Endodermal cell (in vitro differentiated cells): ENCODE measurements around the gene GTPBP1. TPM values are rescaled to one million over a fixed set of nuclear protein-coding genes. Genes with fewer than 3 reads are reported as not detected.

ENCODE experiments used
- DNase-seq: peaks from one replicate; pipeline ENCODE4 v3.0.0-alpha.2; 2017
- H3K27ac ChIP-seq: 2 replicates; pipeline ENCODE4 v1.5.1; 2013; ENCODE audit warnings: mild to moderate bottlenecking, low read depth, low read length, moderate library complexity
- H3K27me3 ChIP-seq: 2 replicates; pipeline ENCODE4 v1.6.1; 2013; ENCODE audit warnings: mild to moderate bottlenecking, low read length, moderate library complexity; ENCODE audit not compliant: insufficient read depth, control insufficient read depth, poor library complexity, severe bottlenecking
- H3K36me3 ChIP-seq: 2 replicates; pipeline ENCODE4 v1.7.0; 2013; ENCODE audit warnings: mild to moderate bottlenecking, low read length, moderate library complexity; ENCODE audit not compliant: control insufficient read depth, insufficient read depth
- H3K4me1 ChIP-seq: one replicate; pipeline ENCODE4 v1.7.0; 2013; ENCODE audit warnings: low read length; ENCODE audit not compliant: control insufficient read depth, insufficient read depth
- H3K4me3 ChIP-seq: 2 replicates; pipeline ENCODE4 v1.5.1; 2013; ENCODE audit warnings: mild to moderate bottlenecking, low read length, moderate library complexity
- H3K9ac ChIP-seq: 2 replicates; pipeline ENCODE4 v1.6.1; 2013; ENCODE audit warnings: mild to moderate bottlenecking, low read length, moderate library complexity; ENCODE audit not compliant: poor library complexity, severe bottlenecking; ENCODE audit errors: extremely low read depth
- H3K9me3 ChIP-seq: 2 replicates; pipeline ENCODE4 v1.6.1; 2013; ENCODE audit warnings: mild to moderate bottlenecking, low read length, moderate library complexity; ENCODE audit not compliant: control insufficient read depth
- H3K27ac Mint-ChIP-seq: 2 replicates; pipeline ENCODE4 v1.8.0; 2020; ENCODE audit warnings: mixed read lengths
- H3K27me3 Mint-ChIP-seq: 2 replicates; pipeline ENCODE4 v1.8.0; 2021; ENCODE audit warnings: mild to moderate bottlenecking, mixed read lengths; ENCODE audit not compliant: insufficient read depth
- H3K36me3 Mint-ChIP-seq: 2 replicates; pipeline ENCODE4 v1.8.0; 2020; ENCODE audit warnings: low read depth, mixed read lengths
- H3K4me1 Mint-ChIP-seq: 2 replicates; pipeline ENCODE4 v1.8.0; 2020; ENCODE audit warnings: mixed read lengths
- H3K4me3 Mint-ChIP-seq: 2 replicates; pipeline ENCODE4 v1.8.0; 2020; ENCODE audit warnings: mild to moderate bottlenecking, moderate library complexity, mixed read lengths
- H3K9me3 Mint-ChIP-seq: 2 replicates; pipeline ENCODE4 v1.8.0; 2020; ENCODE audit warnings: mild to moderate bottlenecking, mixed read lengths
- WGBS, 2 experiments: methylation state at CpG; one replicate each; pipeline versions ENCODE4 v1.1.5 to v1.1.7; 2013; ENCODE audit warnings: missing lambda C conversion rate in 2 of 2, mixed read lengths in 1 of 2; ENCODE audit not compliant: insufficient coverage in 1 of 2, insufficient read length in 1 of 2; 5-methylcytosine and 5-hydroxymethylcytosine counted together
- total RNA-seq, 2 donors: library from RNA; stranded (reverse); fragmentation: NEBNext Ultra II Directional in 1 of 2; extraction: Animal tissue kit (Norgen Biotek cat#: 25700) in 1 of 2; gene quantifications; 2 replicates in 1 of 2; 3 replicates in 1 of 2; pipeline ENCODE4 v1.2.1, GENCODE V29; 2021
- TF ChIP-seq, protein P1 (sequence below): fragments of 200-600 bp; sonication (generic); conservative IDR thresholded peaks from 2 replicates; pipeline ENCODE4 v1.5.0; 2021; ENCODE audit warnings: antibody characterized with exemption, mild to moderate bottlenecking

The GTPBP1 gene
- total RNA-seq, 2 donors from 2014 or later: 79.0 to 86.1 TPM

DNA sequence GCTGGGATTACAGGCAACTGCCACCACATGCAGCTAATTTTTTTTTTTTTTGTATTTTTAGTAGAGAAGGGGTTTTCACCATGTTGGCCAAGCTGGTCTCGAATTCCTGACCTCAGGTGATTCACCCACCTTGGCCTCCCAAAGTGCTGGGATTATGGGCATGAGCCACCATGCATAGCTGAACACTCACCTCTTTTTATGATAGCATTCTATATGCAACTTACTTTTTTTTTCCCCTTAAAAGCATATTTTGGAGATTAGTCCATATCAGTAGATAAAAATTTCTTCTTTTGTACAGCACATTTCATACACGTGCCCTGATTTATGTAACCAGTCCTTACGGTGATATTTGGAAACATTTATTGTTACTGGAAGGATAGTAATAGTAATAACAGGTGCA is 14.6 kb downstream of the GTPBP1 start:
- Histone ChIP-seq H3K9me3 (no peaks in the 10 kb centered on the region), H3K27me3 (no peaks in the 10 kb centered on the region), H3K9ac (no peak overlapping the region), H3K4me3 (no peak overlapping the region), H3K36me3 (peaks cover 86% of the 10 kb centered on the region), H3K27ac (no peak overlapping the region), H3K4me1 (no peaks in the 10 kb centered on the region)
- 100% methylated on average over 3 of the region's 3 CpGs for WGBS, 2 experiments
- TF ChIP-seq, protein P1, sequence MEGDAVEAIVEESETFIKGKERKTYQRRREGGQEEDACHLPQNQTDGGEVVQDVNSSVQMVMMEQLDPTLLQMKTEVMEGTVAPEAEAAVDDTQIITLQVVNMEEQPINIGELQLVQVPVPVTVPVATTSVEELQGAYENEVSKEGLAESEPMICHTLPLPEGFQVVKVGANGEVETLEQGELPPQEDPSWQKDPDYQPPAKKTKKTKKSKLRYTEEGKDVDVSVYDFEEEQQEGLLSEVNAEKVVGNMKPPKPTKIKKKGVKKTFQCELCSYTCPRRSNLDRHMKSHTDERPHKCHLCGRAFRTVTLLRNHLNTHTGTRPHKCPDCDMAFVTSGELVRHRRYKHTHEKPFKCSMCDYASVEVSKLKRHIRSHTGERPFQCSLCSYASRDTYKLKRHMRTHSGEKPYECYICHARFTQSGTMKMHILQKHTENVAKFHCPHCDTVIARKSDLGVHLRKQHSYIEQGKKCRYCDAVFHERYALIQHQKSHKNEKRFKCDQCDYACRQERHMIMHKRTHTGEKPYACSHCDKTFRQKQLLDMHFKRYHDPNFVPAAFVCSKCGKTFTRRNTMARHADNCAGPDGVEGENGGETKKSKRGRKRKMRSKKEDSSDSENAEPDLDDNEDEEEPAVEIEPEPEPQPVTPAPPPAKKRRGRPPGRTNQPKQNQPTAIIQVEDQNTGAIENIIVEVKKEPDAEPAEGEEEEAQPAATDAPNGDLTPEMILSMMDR: no peak
- peaks cover 64% of the 10 kb centered on the region for H3K36me3 Mint-ChIP-seq
- H3K4me3 Mint-ChIP-seq: no peak overlapping the region
- no peaks in the 10 kb centered on the region for H3K27me3 Mint-ChIP-seq
- H3K9me3 Mint-ChIP-seq: no peaks in the 10 kb centered on the region
- DNase-seq: no peak
- no peak overlapping the region for H3K27ac Mint-ChIP-seq
- H3K4me1 Mint-ChIP-seq: peaks cover 1% of the 10 kb centered on the region

DNA sequence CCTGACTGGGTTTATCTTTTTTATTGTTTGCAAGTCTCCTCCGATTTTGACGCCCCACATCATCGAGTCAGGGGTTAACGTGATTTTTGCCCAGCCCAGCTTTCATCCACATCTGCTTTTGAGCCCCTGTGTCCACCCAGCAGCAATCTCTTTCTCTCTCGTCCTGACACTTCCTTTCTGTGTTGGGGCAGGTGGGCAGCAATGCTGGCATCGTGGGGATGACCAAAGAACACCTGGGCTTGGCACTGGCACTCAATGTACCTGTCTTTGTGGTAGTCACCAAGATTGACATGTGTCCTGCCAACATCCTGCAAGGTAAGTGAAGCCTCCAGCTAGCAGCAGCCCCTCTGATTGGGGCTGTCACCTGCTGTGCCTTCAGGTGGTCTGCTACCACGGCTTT is 15.8 kb downstream of the GTPBP1 start:
- TF ChIP-seq, protein P1: no peak
- H3K27me3 Mint-ChIP-seq: no peaks in the 10 kb centered on the region
- no peaks in the 10 kb centered on the region for H3K27me3 ChIP-seq
- H3K4me3 Mint-ChIP-seq: no peak overlapping the region
- H3K36me3 ChIP-seq: peaks cover 86% of the 10 kb centered on the region
- H3K4me1 ChIP-seq: no peaks in the 10 kb centered on the region
- no peaks in the 10 kb centered on the region for H3K9me3 Mint-ChIP-seq
- peaks cover 68% of the 10 kb centered on the region for H3K36me3 Mint-ChIP-seq
- H3K9me3 ChIP-seq: no peaks in the 10 kb centered on the region
- no peak overlapping the region for H3K4me3 ChIP-seq
- WGBS, 2 experiments: 93 to 96% methylated on average over 4 to 6 of the region's 7 CpGs
- no peaks in the 10 kb centered on the region for H3K4me1 Mint-ChIP-seq
- H3K9ac ChIP-seq: no peak overlapping the region
- H3K27ac Mint-ChIP-seq: no peak overlapping the region
- no peak for DNase-seq
- H3K27ac ChIP-seq: no peak overlapping the region

DNA sequence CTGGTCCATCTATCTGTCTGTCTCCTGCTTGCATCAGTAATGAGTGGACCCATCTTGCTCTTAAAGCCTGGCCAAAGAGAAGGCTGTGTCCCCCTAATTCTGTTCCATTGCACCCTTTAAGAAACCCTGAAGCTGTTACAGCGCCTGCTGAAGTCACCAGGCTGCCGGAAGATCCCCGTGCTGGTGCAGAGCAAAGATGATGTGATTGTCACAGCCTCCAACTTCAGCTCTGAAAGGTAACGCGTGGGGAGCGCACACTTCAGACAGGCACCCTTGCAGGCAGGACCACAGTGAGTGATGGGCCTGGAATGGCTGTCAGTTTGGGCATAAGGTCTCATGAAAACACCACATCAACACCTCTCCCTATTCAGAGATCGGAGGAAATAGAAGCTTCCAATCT is 18.4 kb downstream of the GTPBP1 start:
- H3K27ac Mint-ChIP-seq: no peak overlapping the region
- TF ChIP-seq, protein P1: no peak
- H3K36me3 Mint-ChIP-seq: peaks cover 61% of the 10 kb centered on the region
- no peaks in the 10 kb centered on the region for H3K27me3 Mint-ChIP-seq
- H3K4me1 Mint-ChIP-seq: no peaks in the 10 kb centered on the region
- WGBS, 2 experiments: 88 to 95% methylated on average over 6 to 7 of the region's 7 CpGs
- Histone ChIP-seq H3K9ac (no peak overlapping the region), H3K4me3 (no peak overlapping the region), H3K27me3 (no peaks in the 10 kb centered on the region), H3K27ac (no peak overlapping the region), H3K9me3 (no peaks in the 10 kb centered on the region), H3K36me3 (peaks cover 87% of the 10 kb centered on the region), H3K4me1 (no peaks in the 10 kb centered on the region)
- no peak overlapping the region for H3K4me3 Mint-ChIP-seq
- DNase-seq: no peak
- no peaks in the 10 kb centered on the region for H3K9me3 Mint-ChIP-seq
